ENCODE data around the gene USP15.

GRCh38 chr12:62230652-62231051 lies 29.6 kb upstream of the USP15 start:
- TF ChIP-seq CTCF (IDR thresholded peaks at IDR 0.05) (no peak), POLR2A (IDR thresholded peaks at IDR 0.05) (no peak), POLR2AphosphoS5 (IDR thresholded peaks at IDR 0.05) (no peak), EP300 (IDR thresholded peaks at IDR 0.05) (no peak)

All from stomach (tissue), 4 donors.